T-cell (primary cell): ENCODE results near the gene NT5DC3. TPM values are rescaled to one million over a fixed set of nuclear protein-coding genes. Genes with fewer than 3 reads are reported as not detected.

Source experiments
- ATAC-seq, 4 experiments: fragments of 200-7000 bp in 3 of 4; fragments of 150-1000 bp in 1 of 4; cut with Tn5 transposase; replicated peaks in 1 of 4; 1 replicate in 3 of 4; 2 replicates in 1 of 4; pipeline ENCODE4 v1.10.0; 2021; ENCODE audit warnings: moderate library complexity in 3 of 4, mild to moderate bottlenecking in 2 of 4, moderate number of reproducible peaks in 1 of 4
- CTCF ChIA-PET, 2 donors: fragments of 300-600 bp; sonication (Branson Sonifier 250); formaldehyde crosslinking; loops; one replicate each; lab custom pipeline; 2022; ENCODE audit warnings: antibody characterized with exemption in 2 of 2; lab: Charles Lee
- POLR2A ChIA-PET, 2 donors: fragments of 300-600 bp; sonication (Branson Sonifier 250); formaldehyde crosslinking; loops; one replicate each; lab custom pipeline; 2022; ENCODE audit warnings: antibody characterized with exemption in 2 of 2; lab: Charles Lee
- DNase-seq, 35 experiments: peaks; one replicate each; pipeline versions ENCODE4 v3.0.0 to v3.0.0-alpha.2; 2013 to 2023
- H3K27ac ChIP-seq: one replicate; pipeline ENCODE4 v1.5.1; 2013; ENCODE audit warnings: low read length
- H3K27me3 ChIP-seq, 2 experiments: replicated peaks in 1 of 2; 1 replicate in 1 of 2; 2 replicates in 1 of 2; pipeline versions ENCODE4 v1.6.1 to v1.7.0; 2013; ENCODE audit warnings: low read length in 1 of 2, mixed read lengths in 1 of 2; ENCODE audit not compliant: control insufficient read depth in 2 of 2, insufficient read depth in 2 of 2; ENCODE audit errors: extremely low read depth in 1 of 2
- H3K36me3 ChIP-seq, 2 donors: 1 replicate in 1 of 2; 2 replicates in 1 of 2; pipeline versions ENCODE4 v1.6.1 to v1.7.0; 2013; ENCODE audit warnings: low read length in 1 of 2; ENCODE audit not compliant: control insufficient read depth in 2 of 2, insufficient read depth in 1 of 2; ENCODE audit errors: extremely low read depth in 1 of 2
- H3K4me1 ChIP-seq, 2 experiments: 1 replicate in 1 of 2; 2 replicates in 1 of 2; pipeline versions ENCODE4 v1.6.1 to v1.7.0; 2013; ENCODE audit warnings: low read length in 2 of 2, mixed read lengths in 1 of 2; ENCODE audit not compliant: insufficient read depth in 2 of 2, control insufficient read depth in 1 of 2; ENCODE audit errors: extremely low read depth in 1 of 2
- H3K4me3 ChIP-seq, 2 donors: 1 replicate in 1 of 2; 2 replicates in 1 of 2; pipeline versions ENCODE4 v1.5.1 to v1.7.0; 2013; ENCODE audit warnings: mild to moderate bottlenecking in 2 of 2, low read length in 1 of 2, moderate library complexity in 1 of 2; ENCODE audit not compliant: control insufficient read depth in 1 of 2; ENCODE audit errors: extremely low read depth in 1 of 2
- H3K9me3 ChIP-seq: 2 replicates; pipeline ENCODE4 v1.7.0; 2013
- H3K27ac Mint-ChIP-seq, 2 donors: one replicate each; pipeline ENCODE4 v1.8.0; 2020 to 2021; ENCODE audit warnings: mild to moderate bottlenecking in 2 of 2, mixed read lengths in 2 of 2
- H3K27me3 Mint-ChIP-seq, 2 donors: one replicate each; pipeline ENCODE4 v1.8.0; 2021 to 2022; ENCODE audit warnings: mixed read lengths in 2 of 2
- H3K36me3 Mint-ChIP-seq: one replicate; pipeline ENCODE4 v1.8.0; 2021; ENCODE audit warnings: mixed read lengths
- H3K4me1 Mint-ChIP-seq, 3 donors: one replicate each; pipeline ENCODE4 v1.8.0; 2020 to 2022; ENCODE audit warnings: mixed read lengths in 3 of 3, mild to moderate bottlenecking in 1 of 3
- H3K4me3 Mint-ChIP-seq, 3 donors: one replicate each; pipeline ENCODE4 v1.8.0; 2020 to 2022; ENCODE audit warnings: mild to moderate bottlenecking in 3 of 3, mixed read lengths in 3 of 3, moderate library complexity in 3 of 3
- H3K9me3 Mint-ChIP-seq, 3 donors: one replicate each; pipeline ENCODE4 v1.8.0; 2020 to 2022; ENCODE audit warnings: mixed read lengths in 3 of 3
- WGBS: methylation state at CpG from one replicate; pipeline ENCODE4 v1.1.5; 2013; ENCODE audit warnings: missing lambda C conversion rate; ENCODE audit not compliant: insufficient coverage; 5-methylcytosine and 5-hydroxymethylcytosine counted together
- total RNA-seq, 35 experiments: library from RNA in 6 of 35; stranded (reverse) in 6 of 35; fragments of 120-200 nt in 1 of 35; gene quantifications; one replicate each; pipeline versions ENCODE4 v1.2.1 to v1.2.4 and lab custom pipeline; 2013 to 2026

Gene NT5DC3
- total RNA-seq, 5 donors from 2014 or later (not counting 1 experiment from before 2014, with no cell fraction given): 4.2 to 7.4 (median 6.3) TPM

GRCh38 chr12:103798586-103798985, 42.4 kb downstream of the NT5DC3 start:
- no peaks in the 10 kb centered on the region for H3K27me3 Mint-ChIP-seq
- CTCF ChIA-PET: interaction anchor here in 1 of 2 donors (0.6 kb wide), 1 partner anchor 35 kb away, joined by 5 read pairs; no protein-coding TSS in a partner anchor
- POLR2A ChIA-PET: interaction anchor here in 1 of 2 donors (0.7 kb wide), 1 partner anchor 1043 kb away, joined by 3 read pairs; no protein-coding TSS in a partner anchor
- DNase-seq (no peak), ATAC-seq (no peak)
- Histone ChIP-seq H3K36me3 (no peaks in the 10 kb centered on the region), H3K27ac (no peak overlapping the region), H3K4me3 (no peak overlapping the region), H3K27me3 (no peaks in the 10 kb centered on the region), H3K9me3 (no peaks in the 10 kb centered on the region), H3K4me1 (no peaks in the 10 kb centered on the region)
- no CpG with 5 or more reads among the region's 4 CpGs for WGBS
- H3K4me3 Mint-ChIP-seq: no peak overlapping the region
- no peaks in the 10 kb centered on the region for H3K4me1 Mint-ChIP-seq
- H3K9me3 Mint-ChIP-seq: no peaks in the 10 kb centered on the region
- H3K27ac Mint-ChIP-seq: no peak overlapping the region
- H3K36me3 Mint-ChIP-seq: peaks cover 48% of the 10 kb centered on the region

DNA sequence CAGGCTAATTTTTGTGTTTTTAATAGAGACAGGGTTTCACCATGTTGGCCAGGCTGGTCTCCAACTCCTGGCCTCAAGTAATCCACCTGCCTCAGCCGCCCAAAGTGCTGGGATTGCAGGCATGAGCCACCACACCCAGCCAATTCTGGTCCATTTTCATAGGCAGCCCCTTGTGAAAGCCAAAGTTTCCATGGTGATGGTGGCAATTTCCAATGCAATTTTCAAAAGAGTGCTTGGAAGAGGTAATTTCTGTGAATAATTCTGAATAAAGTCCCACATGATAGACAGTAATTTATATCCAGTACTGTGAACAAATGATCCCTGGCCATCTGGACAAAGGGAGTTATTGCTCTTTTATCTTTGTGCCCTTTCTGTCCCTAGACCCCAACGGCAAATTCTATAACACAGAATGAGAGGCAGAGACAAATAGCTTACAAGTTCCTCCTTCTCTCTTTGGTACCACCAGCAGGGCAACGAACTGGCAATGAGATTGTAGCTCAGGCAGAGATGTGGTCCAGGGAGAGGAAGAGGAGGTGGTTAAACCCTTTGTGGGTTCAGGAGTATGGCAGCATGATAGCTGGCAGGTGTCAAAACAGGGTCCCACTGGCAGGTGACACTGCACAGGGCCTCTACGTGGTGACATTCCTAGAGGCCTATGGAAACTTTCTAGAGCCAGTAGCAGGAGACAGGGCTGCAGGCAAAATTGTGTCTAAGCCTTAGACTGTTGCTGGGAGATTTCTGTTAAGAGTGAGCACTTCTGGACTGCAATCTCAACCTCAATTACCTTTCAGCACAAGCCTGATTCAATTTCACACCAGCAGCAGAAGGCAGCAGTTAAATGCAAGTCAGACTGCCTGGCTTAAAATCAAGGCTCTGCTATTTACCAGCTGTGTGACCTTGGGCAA, 46.5 kb downstream of the NT5DC3 start:
- no peak for ATAC-seq
- Histone ChIP-seq H3K36me3 (peaks cover 0 to 5% of the 10 kb centered on the region in 2 donors), H3K27ac (no peak overlapping the region), H3K9me3 (no peaks in the 10 kb centered on the region), H3K27me3 (no peaks in the 10 kb centered on the region), H3K4me3 (no peak overlapping the region), H3K4me1 (no peaks in the 10 kb centered on the region)
- no peak overlapping the region for H3K4me3 Mint-ChIP-seq
- DNase-seq: no peak
- 13% methylated on average over 1 of the region's 4 CpGs for WGBS
- no peaks in the 10 kb centered on the region for H3K27me3 Mint-ChIP-seq
- POLR2A ChIA-PET: no interaction called here
- H3K9me3 Mint-ChIP-seq: no peaks in the 10 kb centered on the region
- H3K27ac Mint-ChIP-seq: no peak overlapping the region
- CTCF ChIA-PET: no interaction called here
- H3K4me1 Mint-ChIP-seq: no peaks in the 10 kb centered on the region
- H3K36me3 Mint-ChIP-seq: peaks cover 48% of the 10 kb centered on the region

DNA sequence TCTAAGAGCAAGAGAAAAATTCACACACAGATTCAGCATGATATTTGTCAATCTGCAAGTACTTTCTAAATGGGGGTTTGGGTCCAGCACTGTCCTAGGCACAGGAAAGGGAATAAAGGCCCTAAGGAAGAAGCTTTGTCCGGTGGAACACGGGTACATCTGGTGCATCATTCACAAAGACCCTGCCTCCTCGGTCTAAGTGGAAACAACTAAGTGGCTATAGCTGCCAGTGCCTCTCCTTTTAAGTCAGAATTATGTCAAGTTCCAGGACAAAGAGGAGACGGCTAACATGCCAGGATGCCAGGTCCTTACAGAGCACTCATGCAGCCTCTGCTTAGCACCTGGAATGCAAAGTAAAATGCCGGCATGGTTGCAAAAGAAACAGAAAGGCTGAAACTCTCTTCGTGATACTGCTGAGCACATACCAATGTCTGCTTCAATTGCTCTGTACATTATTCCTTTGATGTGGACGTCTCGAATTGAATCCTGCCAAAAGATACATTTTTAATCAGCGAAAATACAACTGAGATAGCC, 47.5 kb downstream of the NT5DC3 start:
- H3K36me3 Mint-ChIP-seq: peaks cover 42% of the 10 kb centered on the region
- POLR2A ChIA-PET: no interaction called here
- H3K9me3 ChIP-seq: no peaks in the 10 kb centered on the region

GRCh38 chr12:103793046-103793445, 48.0 kb downstream of the NT5DC3 start:
- CTCF ChIA-PET: no interaction called here
- no peak for DNase-seq
- no peaks in the 10 kb centered on the region for H3K4me1 Mint-ChIP-seq
- peaks cover 0 to 5% of the 10 kb centered on the region in 2 donors for H3K36me3 ChIP-seq
- WGBS: 67% methylated on average over 3 of the region's 3 CpGs
- POLR2A ChIA-PET: no interaction called here
- no peaks in the 10 kb centered on the region for H3K27me3 ChIP-seq
- H3K9me3 ChIP-seq: no peaks in the 10 kb centered on the region
- ATAC-seq: no peak
- H3K4me1 ChIP-seq: no peaks in the 10 kb centered on the region
- H3K4me3 Mint-ChIP-seq: no peak overlapping the region
- H3K4me3 ChIP-seq: no peak overlapping the region
- H3K9me3 Mint-ChIP-seq: no peaks in the 10 kb centered on the region
- peaks cover 37% of the 10 kb centered on the region for H3K36me3 Mint-ChIP-seq
- no peaks in the 10 kb centered on the region for H3K27me3 Mint-ChIP-seq
- H3K27ac ChIP-seq: no peak overlapping the region
- H3K27ac Mint-ChIP-seq: no peak overlapping the region

More for the DNA sequence above, 47.5 kb downstream of the NT5DC3 start:
- ATAC-seq (no peak), DNase-seq (no peak)
- Mint-ChIP-seq H3K4me3 (no peak overlapping the region), H3K4me1 (no peaks in the 10 kb centered on the region), H3K27me3 (no peaks in the 10 kb centered on the region), H3K9me3 (no peaks in the 10 kb centered on the region), H3K27ac (no peak overlapping the region)
- Histone ChIP-seq H3K4me1 (no peaks in the 10 kb centered on the region), H3K4me3 (no peak overlapping the region), H3K27ac (no peak overlapping the region), H3K27me3 (no peaks in the 10 kb centered on the region), H3K36me3 (peaks cover 0 to 5% of the 10 kb centered on the region in 2 donors)
- WGBS: 88% methylated on average over 8 of the region's 9 CpGs
- CTCF ChIA-PET: no interaction called here

- Mint-ChIP-seq H3K4me1 (no peaks in the 10 kb centered on the region), H3K9me3 (no peaks in the 10 kb centered on the region), H3K4me3 (no peak overlapping the region), H3K27me3 (no peaks in the 10 kb centered on the region), H3K27ac (no peak overlapping the region), H3K36me3 (peaks cover 28% of the 10 kb centered on the region)
- no peaks in the 10 kb centered on the region for H3K4me1 ChIP-seq
- H3K9me3 ChIP-seq: no peaks in the 10 kb centered on the region
- peaks cover 0 to 5% of the 10 kb centered on the region in 2 donors for H3K36me3 ChIP-seq
- H3K27ac ChIP-seq: no peak overlapping the region
- no peak overlapping the region for H3K4me3 ChIP-seq
- CTCF ChIA-PET: no interaction called here
- DNase-seq: no peak
- POLR2A ChIA-PET: no interaction called here
- no peak for ATAC-seq
- H3K27me3 ChIP-seq: no peaks in the 10 kb centered on the region
- 97% methylated on average over 9 of the region's 10 CpGs for WGBS
Measured at GRCh38 chr12:103791350-103791920, 49.6 kb downstream of the NT5DC3 start.

DNA sequence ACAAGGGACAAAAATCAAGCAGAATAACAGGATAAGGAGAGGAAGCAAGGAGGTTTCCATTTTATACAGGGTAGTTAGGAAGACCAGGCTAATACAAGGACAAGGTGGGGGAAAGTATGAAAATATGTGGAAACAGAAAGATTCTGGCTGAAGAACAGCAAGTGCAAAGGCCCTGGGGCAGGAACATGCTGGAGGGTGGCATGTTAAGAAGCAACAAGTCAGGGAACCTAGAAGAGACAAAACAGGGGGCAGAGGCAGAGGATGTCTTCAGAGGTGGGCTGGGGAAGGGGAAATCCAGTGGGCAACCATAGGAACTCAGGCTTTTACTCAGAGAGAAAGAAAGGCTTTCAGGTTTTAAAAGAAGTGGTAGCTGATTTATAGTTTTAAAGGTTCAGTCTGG, 54.8 kb downstream of the NT5DC3 start:
- Mint-ChIP-seq H3K9me3 (no peaks in the 10 kb centered on the region), H3K27me3 (no peaks in the 10 kb centered on the region), H3K4me3 (no peak overlapping the region), H3K4me1 (no peaks in the 10 kb centered on the region), H3K36me3 (peaks cover 39% of the 10 kb centered on the region), H3K27ac (no peak overlapping the region)
- Histone ChIP-seq H3K36me3 (peaks cover 3 to 13% of the 10 kb centered on the region in 2 donors), H3K27me3 (no peaks in the 10 kb centered on the region), H3K4me1 (no peaks in the 10 kb centered on the region), H3K4me3 (no peak overlapping the region), H3K9me3 (no peaks in the 10 kb centered on the region), H3K27ac (no peak overlapping the region)
- ChIA-PET POLR2A (no interaction called here), CTCF (no interaction called here)
- DNase-seq (no peak), ATAC-seq (no peak)
